IPS-18a (cell line): ENCODE measurements around the gene TMTC3.
"Not testable (repeated sequence)": the region's sequence is repeated elsewhere in the genome, so short reads cannot be mapped to it uniquely, and the experiment has no call there.

Source experiments
- H3K27ac ChIP-seq: one replicate; pipeline ENCODE4 v1.5.1; 2013; ENCODE audit warnings: low read length
- H3K27me3 ChIP-seq: one replicate; pipeline ENCODE4 v1.6.1; 2013; ENCODE audit warnings: mild to moderate bottlenecking, low read length; ENCODE audit not compliant: control insufficient read depth, insufficient read depth
- H3K36me3 ChIP-seq: one replicate; pipeline ENCODE4 v1.6.1; 2013; ENCODE audit warnings: low read depth, low read length; ENCODE audit not compliant: control insufficient read depth
- H3K4me1 ChIP-seq: one replicate; pipeline ENCODE4 v1.6.1; 2013; ENCODE audit warnings: low read depth, low read length; ENCODE audit not compliant: control insufficient read depth
- H3K4me3 ChIP-seq: one replicate; pipeline ENCODE4 v1.5.1; 2013; ENCODE audit warnings: low read length
- H3K9ac ChIP-seq: one replicate; pipeline ENCODE4 v1.6.1; 2013; ENCODE audit warnings: mild to moderate bottlenecking, low read length, moderate library complexity
- H3K9me3 ChIP-seq: one replicate; pipeline ENCODE4 v1.6.1; 2013; ENCODE audit warnings: low read depth, low read length; ENCODE audit not compliant: control insufficient read depth

Gene TMTC3

GRCh38 chr12:88141774-88142609 lies at the start of gene TMTC3, which contains the start of gene CEP290:
TSS of gene TMTC3 (plus strand) at chr12:88142307. CDS start at chr12:88148316, 6,009 bp downstream.
TSS of gene CEP290 (minus strand) at chr12:88142088. CDS start at chr12:88141307, 781 bp downstream.
- H3K27ac ChIP-seq: peak within 1 kb of the TSS; percentile 54
- H3K4me1 ChIP-seq: peaks cover 31% of the 10 kb centered on the region
- H3K36me3 ChIP-seq: no peaks in the 10 kb centered on the region
- H3K9ac ChIP-seq: peak within 1 kb of the TSS; percentile 75
- no peaks in the 10 kb centered on the region for H3K27me3 ChIP-seq
- peak within 1 kb of the TSS; percentile 73 for H3K4me3 ChIP-seq
- no peaks in the 10 kb centered on the region for H3K9me3 ChIP-seq

GRCh38 chr12:88092771-88093170 lies 49.3 kb upstream of the TMTC3 start:
- Histone ChIP-seq H3K36me3 (peaks cover 6% of the 10 kb centered on the region), H3K4me1 (no peaks in the 10 kb centered on the region), H3K4me3 (no peak overlapping the region), H3K9me3 (no peaks in the 10 kb centered on the region), H3K9ac (no peak overlapping the region), H3K27ac (no peak overlapping the region), H3K27me3 (no peaks in the 10 kb centered on the region)

GRCh38 chr12:88093573-88093972 lies 48.5 kb upstream of the TMTC3 start:
- Histone ChIP-seq H3K9me3 (no peaks in the 10 kb centered on the region), H3K9ac (no peak overlapping the region), H3K27ac (no peak overlapping the region), H3K4me1 (no peaks in the 10 kb centered on the region), H3K4me3 (no peak overlapping the region), H3K27me3 (no peaks in the 10 kb centered on the region), H3K36me3 (peaks cover 6% of the 10 kb centered on the region)

DNA sequence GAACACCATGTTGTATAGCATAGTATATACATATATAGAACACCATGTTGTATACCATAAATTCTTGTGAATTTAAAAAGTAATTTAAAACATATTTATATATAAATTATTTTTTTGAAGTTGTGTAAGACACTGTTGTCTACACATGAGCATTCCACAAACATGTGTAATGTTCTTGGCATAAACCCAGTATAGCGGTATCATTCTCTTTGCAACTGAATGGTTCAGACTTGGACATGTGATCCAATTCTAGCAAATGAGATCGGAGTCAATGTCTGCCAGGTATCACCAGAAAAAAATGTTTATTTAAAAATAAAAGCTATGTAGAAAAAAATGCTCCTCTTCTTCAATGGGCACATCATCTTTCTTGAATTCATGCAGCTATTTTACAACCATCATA lies 34.1 kb upstream of the TMTC3 start:
- Histone ChIP-seq H3K27me3 (no peaks in the 10 kb centered on the region), H3K9ac (no peak overlapping the region), H3K4me1 (no peaks in the 10 kb centered on the region), H3K36me3 (peaks cover 16% of the 10 kb centered on the region), H3K9me3 (no peaks in the 10 kb centered on the region), H3K27ac (no peak overlapping the region), H3K4me3 (no peak overlapping the region)

- no peaks in the 10 kb centered on the region for H3K9me3 ChIP-seq
- no peaks in the 10 kb centered on the region for H3K27me3 ChIP-seq
- no peaks in the 10 kb centered on the region for H3K4me1 ChIP-seq
- H3K27ac ChIP-seq: no peak overlapping the region
- no peak overlapping the region for H3K4me3 ChIP-seq
- no peak overlapping the region for H3K9ac ChIP-seq
- peaks cover 24% of the 10 kb centered on the region for H3K36me3 ChIP-seq
Measured at GRCh38 chr12:88111074-88111652, 30.9 kb upstream of the TMTC3 start.

GRCh38 chr12:88113871-88114270 lies 28.2 kb upstream of the TMTC3 start:
- Histone ChIP-seq H3K4me3 (no peak overlapping the region), H3K27ac (no peak overlapping the region), H3K36me3 (peaks cover 25% of the 10 kb centered on the region), H3K9ac (no peak overlapping the region), H3K27me3 (no peaks in the 10 kb centered on the region), H3K9me3 (no peaks in the 10 kb centered on the region), H3K4me1 (no peaks in the 10 kb centered on the region)

DNA sequence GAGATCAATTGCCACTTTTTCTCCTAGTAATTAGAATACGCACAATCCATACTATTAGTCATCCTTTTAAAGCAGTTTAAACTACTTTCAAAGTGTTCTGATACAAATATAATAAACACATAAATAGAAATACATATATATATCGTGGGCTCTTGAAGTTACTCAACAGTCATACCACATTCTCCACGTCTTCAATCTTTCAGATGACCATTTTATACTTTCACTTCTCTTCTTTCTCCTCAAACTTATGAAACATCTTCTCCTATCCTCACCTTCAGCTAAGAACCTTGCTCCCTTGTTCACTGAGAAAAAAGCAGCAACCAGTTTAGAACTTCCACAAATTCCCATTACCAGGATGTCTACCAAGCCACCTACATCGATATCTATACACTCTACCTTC lies 19.4 kb upstream of the TMTC3 start:
- no peaks in the 10 kb centered on the region for H3K27me3 ChIP-seq
- H3K4me1 ChIP-seq: no peaks in the 10 kb centered on the region
- H3K9ac ChIP-seq: no peak overlapping the region
- H3K4me3 ChIP-seq: no peak overlapping the region
- no peaks in the 10 kb centered on the region for H3K9me3 ChIP-seq
- H3K27ac ChIP-seq: no peak overlapping the region
- peaks cover 3% of the 10 kb centered on the region for H3K36me3 ChIP-seq

GRCh38 chr12:88127099-88127498 lies 15.0 kb upstream of the TMTC3 start:
- no peak overlapping the region for H3K27ac ChIP-seq
- H3K9ac ChIP-seq: no peak overlapping the region
- no peaks in the 10 kb centered on the region for H3K4me1 ChIP-seq
- H3K9me3 ChIP-seq: no peaks in the 10 kb centered on the region
- H3K4me3 ChIP-seq: no peak overlapping the region
- H3K27me3 ChIP-seq: no peaks in the 10 kb centered on the region
- no peaks in the 10 kb centered on the region for H3K36me3 ChIP-seq

GRCh38 chr12:88127855-88128254 lies 14.3 kb upstream of the TMTC3 start:
- Histone ChIP-seq H3K4me1 (no peaks in the 10 kb centered on the region), H3K9me3 (no peaks in the 10 kb centered on the region), H3K36me3 (no peaks in the 10 kb centered on the region), H3K9ac (no peak overlapping the region), H3K27ac (no peak overlapping the region), H3K4me3 (no peak overlapping the region), H3K27me3 (no peaks in the 10 kb centered on the region)

DNA sequence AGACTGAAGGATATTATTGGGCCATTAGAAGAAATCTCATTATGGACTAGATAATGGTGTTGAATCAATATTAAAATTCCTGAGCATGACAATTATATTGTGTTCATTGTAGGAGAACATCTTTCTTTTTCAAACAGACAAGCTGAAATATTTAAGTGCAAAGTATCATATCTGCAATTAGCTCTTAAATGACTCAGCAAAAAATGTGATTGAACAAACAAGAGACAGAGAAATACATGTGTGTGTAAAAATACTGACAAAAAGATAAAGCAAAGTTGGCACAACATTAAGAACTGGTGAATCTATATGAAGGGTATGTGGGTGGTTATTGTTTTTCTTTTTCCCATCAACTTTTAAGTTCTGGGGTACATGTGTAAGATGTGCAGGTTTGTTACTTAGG lies 9.7 kb upstream of the TMTC3 start:
- Histone ChIP-seq H3K27me3 (no peaks in the 10 kb centered on the region), H3K9me3 (no peaks in the 10 kb centered on the region), H3K9ac (no peak overlapping the region), H3K4me1 (no peaks in the 10 kb centered on the region), H3K27ac (no peak overlapping the region), H3K36me3 (no peaks in the 10 kb centered on the region), H3K4me3 (no peak overlapping the region)

DNA sequence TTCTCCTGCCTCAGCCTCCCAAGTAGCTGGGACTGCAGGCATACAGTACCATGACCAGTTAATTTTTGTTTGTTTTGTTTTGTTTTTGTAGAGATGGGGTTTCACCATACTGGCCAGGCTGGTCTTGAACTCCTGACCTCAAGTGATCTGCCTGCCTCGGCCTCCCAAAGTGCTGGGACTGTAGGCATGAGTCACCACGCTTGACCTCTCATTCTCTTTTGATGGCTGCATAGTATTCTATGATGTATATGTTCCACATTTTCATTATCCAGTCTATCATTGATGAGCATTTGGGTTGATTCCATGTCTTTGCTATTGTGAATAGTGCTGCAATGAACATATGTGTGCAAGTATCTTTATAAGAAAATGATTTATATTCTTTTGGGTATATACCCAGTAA lies 8.9 kb upstream of the TMTC3 start:
- H3K27ac ChIP-seq: not testable (repeated sequence)

GRCh38 chr12:88139711-88140110 lies 2.4 kb upstream of the TMTC3 start:
- H3K4me1 ChIP-seq: peaks cover 14% of the 10 kb centered on the region
- H3K9me3 ChIP-seq, H3K9ac ChIP-seq, H3K27ac ChIP-seq, H3K36me3 ChIP-seq, H3K4me3 ChIP-seq, H3K27me3 ChIP-seq: not testable (repeated sequence)

More for the DNA sequence above, 8.9 kb upstream of the TMTC3 start:
- not testable (repeated sequence) for H3K9ac ChIP-seq, H3K9me3 ChIP-seq, H3K36me3 ChIP-seq, H3K4me1 ChIP-seq, H3K27me3 ChIP-seq, H3K4me3 ChIP-seq
